NCI-H345 treated with DMSO at 0.1 percent for 48 hours (cell line): Measurements from ENCODE around the gene STON1.
"Not testable (repeated sequence)": the region's sequence is repeated elsewhere in the genome, so short reads cannot be mapped to it uniquely, and the experiment has no call there.

Experiments
- DNase-seq: peaks from one replicate; lab custom pipeline; 2025; ENCODE audit not compliant: unreplicated experiment; lab: John Stamatoyannopoulos, UW

Gene STON1

GRCh38 chr2:48530033-48530811, at the start of gene STON1:
STON1 (plus strand) TSS chr2:48530154; CDS start chr2:48580634, 50,480 bp downstream.
- DNase-seq: no peak

- no peak for DNase-seq
Observed at GRCh38 chr2:48480526-48480925, 49.4 kb upstream of the STON1 start.

GRCh38 chr2:48482313-48482712, 47.6 kb upstream of the STON1 start:
- DNase-seq: no peak

- DNase-seq: no peak
Observed at GRCh38 chr2:48482769-48483168, 47.2 kb upstream of the STON1 start.

- DNase-seq: no peak
Observed at GRCh38 chr2:48483506-48483905, 46.4 kb upstream of the STON1 start.

GRCh38 chr2:48483916-48484315, 46.0 kb upstream of the STON1 start:
- no peak for DNase-seq

- DNase-seq: no peak
Observed at GRCh38 chr2:48488545-48488944, 41.4 kb upstream of the STON1 start.

GRCh38 chr2:48496849-48497248, 33.1 kb upstream of the STON1 start:
- no peak for DNase-seq

- no peak for DNase-seq
Observed at GRCh38 chr2:48504647-48505327, 25.2 kb upstream of the STON1 start.

GRCh38 chr2:48507111-48507510, 22.8 kb upstream of the STON1 start:
- no peak for DNase-seq

GRCh38 chr2:48508461-48509124, 21.4 kb upstream of the STON1 start:
- DNase-seq: no peak

- no peak for DNase-seq
Observed at GRCh38 chr2:48510329-48510728, 19.6 kb upstream of the STON1 start.

GRCh38 chr2:48511849-48512470, 18.0 kb upstream of the STON1 start:
- DNase-seq: no peak

GRCh38 chr2:48512571-48512970, 17.4 kb upstream of the STON1 start:
- DNase-seq: no peak

- DNase-seq: no peak
Observed at GRCh38 chr2:48514348-48515003, 15.5 kb upstream of the STON1 start.

- DNase-seq: no peak
Observed at GRCh38 chr2:48515513-48515985, 14.4 kb upstream of the STON1 start.

GRCh38 chr2:48519593-48519992, 10.4 kb upstream of the STON1 start:
- no peak for DNase-seq

- not testable (repeated sequence) for DNase-seq
Observed at GRCh38 chr2:48524756-48525155, 5.2 kb upstream of the STON1 start.

GRCh38 chr2:48525269-48525943, 4.5 kb upstream of the STON1 start:
- no peak for DNase-seq

GRCh38 chr2:48527226-48527885, 2.6 kb upstream of the STON1 start:
- DNase-seq: no peak
